Uterus (tissue), 2 donors: ENCODE data around the gene CALY.

Source experiments
- POLR2A ChIP-seq, 2 donors: fragments of 450-650 bp; IDR thresholded peaks; one replicate each; pipeline ENCODE4 v1.6.1; 2016; ENCODE audit warnings: antibody characterized with exemption in 2 of 2, mild to moderate bottlenecking in 1 of 2, moderate library complexity in 1 of 2
- TF ChIP-seq, protein P1 (sequence below), 4 experiments: fragments of 200-600 bp in 2 of 4; fragments of 450-650 bp in 2 of 4; sonication (generic) in 2 of 4; IDR thresholded peaks; one replicate each; pipeline ENCODE4 v1.5.1; 2016 to 2019; ENCODE audit warnings: antibody characterized with exemption in 4 of 4, mild to moderate bottlenecking in 2 of 4, moderate library complexity in 1 of 4

DNA sequence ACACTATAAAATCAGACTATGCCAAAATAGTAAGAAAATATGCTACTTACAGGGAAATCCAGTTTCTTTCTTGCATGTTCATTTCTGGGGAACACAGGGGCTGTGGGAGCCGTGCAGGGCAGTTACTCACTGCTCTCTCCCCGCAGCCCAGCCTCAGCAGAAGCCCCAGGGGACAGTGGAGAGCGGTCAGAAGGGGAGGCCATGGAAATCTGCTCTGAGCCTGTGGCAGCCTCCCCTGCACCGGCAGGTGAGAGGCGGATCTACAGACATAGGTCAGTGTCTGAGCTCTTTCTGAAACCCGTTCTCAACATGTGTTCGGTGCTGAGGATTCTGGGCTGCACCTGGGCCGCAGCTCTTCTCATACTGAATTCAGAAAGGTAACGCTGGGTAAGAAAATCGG is 25.1 kb downstream of the CALY start:
- TF ChIP-seq, protein P1, sequence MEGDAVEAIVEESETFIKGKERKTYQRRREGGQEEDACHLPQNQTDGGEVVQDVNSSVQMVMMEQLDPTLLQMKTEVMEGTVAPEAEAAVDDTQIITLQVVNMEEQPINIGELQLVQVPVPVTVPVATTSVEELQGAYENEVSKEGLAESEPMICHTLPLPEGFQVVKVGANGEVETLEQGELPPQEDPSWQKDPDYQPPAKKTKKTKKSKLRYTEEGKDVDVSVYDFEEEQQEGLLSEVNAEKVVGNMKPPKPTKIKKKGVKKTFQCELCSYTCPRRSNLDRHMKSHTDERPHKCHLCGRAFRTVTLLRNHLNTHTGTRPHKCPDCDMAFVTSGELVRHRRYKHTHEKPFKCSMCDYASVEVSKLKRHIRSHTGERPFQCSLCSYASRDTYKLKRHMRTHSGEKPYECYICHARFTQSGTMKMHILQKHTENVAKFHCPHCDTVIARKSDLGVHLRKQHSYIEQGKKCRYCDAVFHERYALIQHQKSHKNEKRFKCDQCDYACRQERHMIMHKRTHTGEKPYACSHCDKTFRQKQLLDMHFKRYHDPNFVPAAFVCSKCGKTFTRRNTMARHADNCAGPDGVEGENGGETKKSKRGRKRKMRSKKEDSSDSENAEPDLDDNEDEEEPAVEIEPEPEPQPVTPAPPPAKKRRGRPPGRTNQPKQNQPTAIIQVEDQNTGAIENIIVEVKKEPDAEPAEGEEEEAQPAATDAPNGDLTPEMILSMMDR (IDR thresholded peaks at IDR 0.05): no peak
- no peak for TF ChIP-seq POLR2A (IDR thresholded peaks at IDR 0.05)
